Astrocyte of the cerebellum (primary cell): ENCODE data around the gene URM1.

Experiments used
- DNase-seq: peaks from one replicate; pipeline ENCODE4 v3.0.0-alpha.2; 2011; ENCODE audit warnings: low read depth
- H3K4me3 ChIP-seq: 2 replicates; pipeline ENCODE4 v1.5.1; 2011; ENCODE audit warnings: mild to moderate bottlenecking, low read depth, low read length, moderate library complexity
- CTCF ChIP-seq: IDR thresholded peaks from 2 replicates; pipeline ENCODE4 v1.5.1; 2012; ENCODE audit warnings: low read length, low read depth, moderate library complexity, mild to moderate bottlenecking; ENCODE audit errors: missing control alignments
- in situ Hi-C: cut with HindIII; loops from 2 replicates; pipeline ENCODE4 v1.10.0; 2017; ENCODE audit warnings: low sequenced_read_pairs

The URM1 gene

DNA sequence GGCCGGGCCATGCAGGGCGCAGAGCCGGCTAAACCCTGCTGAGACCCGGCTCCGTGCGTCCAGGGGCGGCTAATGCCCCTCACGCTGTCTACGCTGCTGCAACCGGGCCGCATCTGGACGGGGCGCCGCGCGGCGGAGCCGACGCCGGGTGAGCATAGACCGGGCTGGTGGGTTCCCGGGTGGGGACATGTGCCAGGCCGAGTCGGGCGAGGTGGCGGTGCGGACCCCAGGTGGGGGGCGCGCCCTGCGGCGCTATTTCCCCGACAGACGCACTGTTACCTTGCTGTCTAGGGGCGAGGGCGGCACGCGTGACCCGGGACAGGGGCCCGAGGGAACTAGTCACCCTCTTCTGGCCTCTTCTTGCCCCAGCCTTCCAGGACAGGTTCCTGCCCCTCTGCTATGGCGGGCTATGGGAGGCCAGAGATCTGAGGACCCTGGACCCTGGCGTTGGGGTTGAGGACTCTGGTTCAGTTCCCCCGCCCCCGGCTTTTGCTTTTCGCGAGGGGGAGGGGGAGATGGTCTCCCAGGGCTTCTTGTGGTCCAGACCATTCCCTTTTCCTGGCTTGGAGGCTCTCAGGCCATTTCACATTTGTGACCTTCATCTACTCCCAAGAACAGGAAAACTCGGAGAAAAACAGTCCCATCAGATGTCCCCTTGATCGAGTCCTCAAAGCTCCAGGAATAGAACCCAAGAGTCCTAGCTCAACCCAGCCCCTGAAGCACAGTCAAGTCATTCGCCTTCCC is 30.3 kb upstream of the URM1 start:
- peak overlapping the region; percentile 74 for H3K4me3 ChIP-seq
- in situ Hi-C loops, result no loop called here
- DNase-seq, result no peak
- no peak for TF ChIP-seq CTCF

DNA sequence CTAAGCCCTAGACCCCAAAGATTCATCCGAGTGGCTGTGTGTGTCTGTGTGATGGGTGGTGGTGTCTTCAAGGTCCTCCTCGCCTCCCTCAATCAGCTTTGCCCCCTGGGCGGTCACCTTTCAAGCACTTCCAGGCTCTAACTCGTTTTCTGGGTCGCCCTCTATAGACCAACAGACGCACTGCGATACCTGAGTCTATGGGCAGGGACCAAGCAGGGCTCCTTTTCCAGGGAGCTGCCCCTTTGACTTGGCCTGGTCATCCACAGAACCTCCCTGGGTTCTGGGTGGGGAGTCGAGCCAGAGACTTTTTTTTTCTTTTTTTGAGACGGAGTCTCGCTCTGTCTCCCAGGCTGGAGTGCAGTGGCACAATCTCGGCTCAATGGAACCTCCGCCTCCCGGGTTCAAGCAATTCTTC is 29.7 kb upstream of the URM1 start:
- peak overlapping the region; percentile 74 for H3K4me3 ChIP-seq
- in situ Hi-C loops, result no loop called here
- TF ChIP-seq CTCF, result peak; percentile 61
- DNase-seq, result no peak

DNA sequence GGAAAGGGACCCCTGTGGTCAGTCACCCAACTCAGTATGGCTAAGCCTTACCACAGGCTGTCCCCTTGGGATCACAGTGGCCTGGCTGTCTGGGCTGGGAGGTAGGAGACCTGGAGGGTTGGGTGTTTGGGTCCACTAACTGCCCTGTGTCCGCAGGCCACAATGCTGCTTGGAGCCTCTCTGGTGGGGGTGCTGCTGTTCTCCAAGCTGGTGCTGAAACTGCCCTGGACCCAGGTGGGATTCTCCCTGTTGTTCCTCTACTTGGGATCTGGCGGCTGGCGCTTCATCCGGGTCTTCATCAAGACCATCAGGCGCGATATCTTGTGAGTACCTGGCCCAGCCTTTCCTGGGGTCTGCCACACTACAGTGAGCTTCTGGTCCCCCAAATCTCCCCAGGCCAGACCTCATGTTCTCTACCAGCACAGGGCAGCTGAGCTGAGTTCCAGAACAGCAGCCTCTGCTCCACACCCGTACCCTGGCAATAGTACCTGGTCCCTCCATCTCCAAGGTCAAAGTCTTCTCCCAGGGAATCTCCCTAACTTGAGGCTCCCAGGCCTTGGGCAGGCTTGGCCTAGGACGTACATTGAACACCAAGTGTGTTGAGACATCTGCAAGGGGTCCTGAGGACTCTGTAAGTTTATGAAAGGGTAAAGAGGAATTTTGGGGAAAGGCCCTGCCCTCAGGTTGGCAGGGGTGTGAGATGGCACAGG is 28.0 kb upstream of the URM1 start:
- in situ Hi-C loops, result no loop called here
- no peak for TF ChIP-seq CTCF
- no peak for DNase-seq
- H3K4me3 ChIP-seq, result no peak overlapping the region

GRCh38 chr9:128343855-128344254 is 27.3 kb upstream of the URM1 start:
- in situ Hi-C loops, result no loop called here
- H3K4me3 ChIP-seq, result no peak overlapping the region
- TF ChIP-seq CTCF, result no peak
- DNase-seq, result no peak

DNA sequence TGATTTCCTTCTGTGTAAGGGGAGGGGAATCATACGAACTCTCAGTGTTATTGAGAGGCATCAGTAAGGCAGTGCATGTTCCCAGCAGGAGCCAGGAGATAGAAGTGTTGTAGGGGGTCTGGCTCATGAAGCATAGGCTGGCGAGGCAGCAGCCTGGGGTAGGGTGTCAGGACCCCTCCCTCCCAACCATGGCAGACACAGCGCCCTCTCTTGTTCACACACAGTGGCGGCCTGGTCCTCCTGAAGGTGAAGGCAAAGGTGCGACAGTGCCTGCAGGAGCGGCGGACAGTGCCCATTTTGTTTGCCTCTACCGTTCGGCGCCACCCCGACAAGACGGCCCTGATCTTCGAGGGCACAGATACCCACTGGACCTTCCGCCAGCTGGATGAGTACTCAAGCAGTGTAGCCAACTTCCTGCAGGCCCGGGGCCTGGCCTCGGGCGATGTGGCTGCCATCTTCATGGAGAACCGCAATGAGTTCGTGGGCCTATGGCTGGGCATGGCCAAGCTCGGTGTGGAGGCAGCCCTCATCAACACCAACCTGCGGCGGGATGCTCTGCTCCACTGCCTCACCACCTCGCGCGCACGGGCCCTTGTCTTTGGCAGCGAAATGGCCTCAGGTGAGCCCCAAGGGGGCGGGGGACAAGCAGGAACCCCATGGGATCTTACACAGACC is 26.1 kb upstream of the URM1 start:
- in situ Hi-C loops, result no loop called here
- DNase-seq, result no peak
- no peak for TF ChIP-seq CTCF
- H3K4me3 ChIP-seq, result no peak overlapping the region

GRCh38 chr9:128349125-128349524 is 22.0 kb upstream of the URM1 start:
- no peak for TF ChIP-seq CTCF
- DNase-seq, result no peak
- in situ Hi-C loops, result no loop called here
- H3K4me3 ChIP-seq, result no peak overlapping the region
